ENCODE data around the gene MIB2. TPM values are rescaled to one million over a fixed set of nuclear protein-coding genes. Genes with fewer than 3 reads are reported as not detected.
"Not testable (repeated sequence)": the region's sequence is repeated elsewhere in the genome, so short reads cannot be mapped to it uniquely, and the experiment has no call there.

Gene MIB2
- total and polyA plus RNA-seq, 9 donors = 1.8 to 110 (median 79.5) TPM

DNA sequence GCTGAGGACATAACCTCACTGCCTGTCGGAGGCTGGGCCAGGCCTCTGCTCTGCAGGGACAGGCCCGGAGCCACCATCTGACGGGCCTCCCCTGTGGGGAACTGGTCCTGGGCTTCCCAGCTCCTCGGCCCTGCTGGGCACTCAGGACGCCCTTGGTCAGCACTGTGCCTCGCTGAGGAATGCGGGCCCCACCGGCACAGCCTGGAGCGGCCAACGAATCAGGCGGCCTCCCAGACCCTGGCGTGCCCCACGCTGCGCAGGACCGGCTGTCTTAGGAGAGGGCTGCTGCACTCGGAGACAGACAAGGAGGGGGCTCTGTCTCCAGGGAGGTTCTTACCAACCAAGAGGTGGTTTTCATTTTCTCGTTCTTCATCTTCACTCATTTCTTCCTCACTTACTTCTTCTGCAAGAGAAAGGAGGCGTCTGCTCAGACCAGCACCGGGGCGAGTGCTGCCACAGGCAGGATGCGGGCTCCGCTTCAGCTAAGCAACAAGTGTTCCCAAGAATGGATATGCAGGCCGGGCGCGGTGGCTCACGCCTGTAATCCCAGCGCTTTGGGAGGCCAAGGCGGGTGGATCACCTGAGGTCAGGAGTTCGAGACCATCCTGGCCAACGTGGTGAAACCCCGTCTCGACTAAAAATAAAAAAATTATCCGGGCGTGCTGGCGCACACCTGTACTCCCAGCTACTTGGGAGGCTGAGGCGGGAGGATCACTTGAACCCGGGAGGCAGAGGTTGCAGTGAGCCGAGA is 25.6 kb downstream of the MIB2 start:
- DNase-seq = peak in 1 of 5 donors; percentile 18
- H3K27me3 ChIP-seq; H3K4me1 ChIP-seq (ENCODE audit: insufficient read depth); intact Hi-C loops (cut with DNase I); H3K36me3 ChIP-seq; H3K9me3 ChIP-seq; H3K27ac ChIP-seq; H3K4me3 ChIP-seq: not testable (repeated sequence)
- 91 to 95% (median 92%) methylated on average over 21 to 32 of the region's 38 CpGs for WGBS, 3 donors

DNA sequence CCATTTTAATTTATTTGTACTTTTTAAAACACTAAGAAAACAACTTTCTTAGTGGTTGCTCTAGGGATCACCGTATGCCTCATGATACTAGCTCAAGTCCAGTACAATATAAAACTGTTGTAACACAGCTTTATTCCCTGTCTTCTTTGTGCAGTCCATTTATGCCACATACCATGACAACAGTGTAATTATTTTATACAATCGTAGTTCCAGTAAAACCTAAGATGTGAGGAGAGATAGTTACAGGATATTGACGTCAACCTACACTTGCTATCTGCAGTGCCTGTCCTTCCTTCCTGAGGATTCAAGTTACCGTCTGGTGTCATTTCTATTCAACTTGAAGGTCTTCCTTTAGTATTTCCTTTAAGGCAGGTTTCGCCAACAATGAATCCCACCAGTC is 31.0 kb downstream of the MIB2 start:
- H3K27ac ChIP-seq; H3K27me3 ChIP-seq; H3K36me3 ChIP-seq; intact Hi-C loops (cut with DNase I); H3K4me3 ChIP-seq; H3K4me1 ChIP-seq (ENCODE audit: insufficient read depth); H3K9me3 ChIP-seq; DNase-seq: not testable (repeated sequence)
- 84 to 90% (median 85%) methylated on average over 4 to 5 of the region's 5 CpGs for WGBS, 3 donors

DNA sequence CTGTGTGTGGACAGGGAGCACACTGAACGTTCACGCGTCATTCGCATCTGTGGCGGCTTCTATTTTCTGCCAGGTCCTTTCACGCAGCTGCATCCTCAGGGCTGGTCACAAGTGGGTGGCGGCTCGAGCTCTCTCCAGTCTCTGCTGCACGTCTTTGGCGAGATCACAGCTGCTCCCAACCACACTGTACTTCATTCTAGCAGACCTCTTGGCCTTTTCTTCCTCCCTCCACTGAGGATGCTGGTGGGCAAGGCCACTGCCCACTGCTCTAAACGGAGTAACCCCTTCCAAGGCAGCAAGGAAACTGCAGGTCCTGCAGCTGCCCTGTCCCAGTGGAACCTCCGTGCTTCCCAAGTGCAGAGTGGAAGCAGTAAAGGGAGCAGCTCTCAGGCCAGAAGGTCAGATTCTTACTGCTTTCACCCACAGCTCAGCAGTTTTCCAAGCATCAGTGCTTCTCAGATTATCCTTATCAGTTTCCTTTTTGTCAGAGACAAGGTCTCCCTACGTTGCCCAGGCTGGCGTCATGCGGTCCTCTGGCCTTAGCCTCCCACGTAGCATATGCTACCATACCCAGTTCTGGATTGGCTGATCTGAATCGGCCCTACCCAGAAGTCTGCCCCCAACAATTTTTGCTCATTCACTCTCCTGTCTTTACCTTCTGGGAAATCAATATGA is 32.4 kb downstream of the MIB2 start:
- H3K9me3 ChIP-seq; H3K36me3 ChIP-seq; H3K4me3 ChIP-seq; H3K27ac ChIP-seq; H3K4me1 ChIP-seq (ENCODE audit: insufficient read depth); H3K27me3 ChIP-seq; intact Hi-C loops (cut with DNase I): not testable (repeated sequence)
- 89 to 92% (median 89%) methylated on average over 17 of the region's 17 CpGs for WGBS, 3 donors
- peak in 1 of 5 donors; percentile 18 for DNase-seq

DNA sequence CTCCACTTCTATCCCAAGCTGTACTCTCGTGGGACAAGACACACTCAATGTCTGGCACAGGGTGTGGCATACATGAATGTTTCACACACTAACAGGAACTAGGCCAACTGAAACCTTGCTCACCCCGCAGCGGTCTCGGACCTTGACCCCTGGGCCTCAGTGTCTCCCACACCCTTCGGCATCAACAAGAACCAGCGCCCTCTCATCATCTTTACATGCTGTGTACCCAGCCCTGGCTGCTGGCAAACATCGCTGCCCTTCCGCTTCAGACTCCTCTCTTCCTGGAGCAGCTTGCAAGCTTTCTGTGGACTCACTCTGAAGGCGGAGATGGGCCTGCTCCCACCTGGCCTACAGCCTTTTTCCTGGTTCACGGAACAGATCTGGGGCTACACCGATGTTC is 33.0 kb downstream of the MIB2 start:
- H3K4me3 ChIP-seq; H3K27me3 ChIP-seq; intact Hi-C loops (cut with DNase I); H3K36me3 ChIP-seq; H3K27ac ChIP-seq; H3K9me3 ChIP-seq; H3K4me1 ChIP-seq (ENCODE audit: insufficient read depth): not testable (repeated sequence)
- DNase-seq = peak in 1 of 5 donors; percentile 31
- WGBS, 3 donors = 85 to 89% (median 89%) methylated on average over 11 of the region's 11 CpGs

DNA sequence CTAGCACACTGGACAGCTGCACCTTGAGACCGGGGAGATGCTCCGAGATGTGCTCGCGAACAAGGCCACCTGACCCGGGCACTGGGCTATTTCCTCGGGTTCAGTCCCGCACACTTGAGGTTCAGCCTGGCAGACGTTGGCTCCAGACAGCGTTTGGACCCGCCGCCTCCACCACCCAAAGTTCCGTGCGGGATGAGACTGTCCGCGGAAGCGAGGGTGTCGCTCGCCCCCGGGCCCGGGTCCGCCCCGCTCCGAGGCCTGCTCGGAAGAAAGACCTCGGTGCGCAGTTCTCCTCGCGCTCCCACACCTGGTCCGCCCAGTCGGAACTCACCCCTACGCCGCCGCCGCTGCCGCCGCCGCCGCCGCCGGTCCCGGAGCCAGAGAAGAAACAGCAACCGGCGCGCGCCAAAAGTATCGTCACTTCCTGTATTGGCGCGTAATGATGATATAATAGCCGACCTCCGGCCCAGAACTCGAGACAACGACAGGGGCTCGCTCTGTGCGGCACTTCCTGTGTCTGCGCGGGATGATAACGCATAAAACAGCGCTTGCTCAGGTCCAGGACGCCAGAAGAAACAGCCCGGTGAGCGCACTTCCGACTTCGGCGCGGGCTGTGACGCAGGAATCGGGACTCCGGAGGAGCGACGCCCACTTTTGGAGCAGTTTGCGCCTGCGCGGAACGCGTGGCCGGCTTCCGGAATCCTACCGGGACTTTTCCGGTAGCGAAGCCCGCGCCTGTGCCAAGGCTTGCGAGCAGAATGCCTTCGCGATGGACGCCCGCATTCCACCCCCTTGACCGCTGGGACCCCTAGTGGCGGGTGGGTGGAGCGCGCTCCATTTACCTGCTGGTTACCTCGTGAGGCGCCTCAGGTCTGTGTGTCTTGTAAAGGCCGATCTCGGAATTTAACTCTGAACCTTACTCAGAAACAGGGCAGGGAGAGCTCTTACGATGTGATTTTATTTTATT is 43.6 kb downstream of the MIB2 start, which contains the start of gene CDK11B:
Gene CDK11B (minus strand): TSS at position 422 of the 967 bp plus-strand sequence. CDS start 1,519 bp downstream, outside the sequence.
- peak within 1 kb of the TSS; percentile 74 for H3K4me3 ChIP-seq
- DNase-seq = peak; percentile 93 to 99 (median 95)
- H3K27me3 ChIP-seq; H3K36me3 ChIP-seq; intact Hi-C loops (cut with DNase I); H3K4me1 ChIP-seq (ENCODE audit: insufficient read depth); H3K9me3 ChIP-seq: not testable (repeated sequence)
- TF ChIP-seq EP300 (IDR thresholded peaks at IDR 0.05) (peak; percentile 68), POLR2A (IDR thresholded peaks at IDR 0.05) (peak; percentile 63)
- TF ChIP-seq, protein P1, sequence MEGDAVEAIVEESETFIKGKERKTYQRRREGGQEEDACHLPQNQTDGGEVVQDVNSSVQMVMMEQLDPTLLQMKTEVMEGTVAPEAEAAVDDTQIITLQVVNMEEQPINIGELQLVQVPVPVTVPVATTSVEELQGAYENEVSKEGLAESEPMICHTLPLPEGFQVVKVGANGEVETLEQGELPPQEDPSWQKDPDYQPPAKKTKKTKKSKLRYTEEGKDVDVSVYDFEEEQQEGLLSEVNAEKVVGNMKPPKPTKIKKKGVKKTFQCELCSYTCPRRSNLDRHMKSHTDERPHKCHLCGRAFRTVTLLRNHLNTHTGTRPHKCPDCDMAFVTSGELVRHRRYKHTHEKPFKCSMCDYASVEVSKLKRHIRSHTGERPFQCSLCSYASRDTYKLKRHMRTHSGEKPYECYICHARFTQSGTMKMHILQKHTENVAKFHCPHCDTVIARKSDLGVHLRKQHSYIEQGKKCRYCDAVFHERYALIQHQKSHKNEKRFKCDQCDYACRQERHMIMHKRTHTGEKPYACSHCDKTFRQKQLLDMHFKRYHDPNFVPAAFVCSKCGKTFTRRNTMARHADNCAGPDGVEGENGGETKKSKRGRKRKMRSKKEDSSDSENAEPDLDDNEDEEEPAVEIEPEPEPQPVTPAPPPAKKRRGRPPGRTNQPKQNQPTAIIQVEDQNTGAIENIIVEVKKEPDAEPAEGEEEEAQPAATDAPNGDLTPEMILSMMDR (IDR thresholded peaks at IDR 0.05) = peak in 2 of 3 donors; percentile 37 to 45
- peak within 1 kb of the TSS; percentile 88 to 100 for H3K27ac ChIP-seq
- 0 to 1% (median 0%) methylated on average over 60 to 64 of the region's 96 CpGs for WGBS, 3 donors

DNA sequence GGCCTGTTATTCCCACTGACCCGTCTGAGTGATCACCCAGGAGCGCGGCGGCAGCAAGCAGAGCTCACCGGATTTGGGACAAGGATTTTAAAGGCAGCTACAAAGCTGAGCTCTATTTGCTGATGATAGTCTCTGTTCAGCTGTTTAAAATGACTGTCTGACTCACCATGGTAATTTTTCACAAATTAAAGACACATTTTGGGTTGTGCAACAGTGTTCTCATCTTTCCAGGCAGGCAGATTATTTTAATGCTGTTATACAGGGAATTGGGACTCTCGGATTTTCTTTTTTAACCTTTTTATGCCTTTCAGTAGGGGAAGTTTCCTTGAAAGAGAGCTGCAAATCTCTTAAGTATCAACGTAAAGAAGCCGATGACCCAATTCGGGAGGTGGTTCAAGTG is 47.1 kb downstream of the MIB2 start:
- H3K36me3 ChIP-seq; H3K27ac ChIP-seq; H3K9me3 ChIP-seq; intact Hi-C loops (cut with DNase I); H3K27me3 ChIP-seq; H3K4me1 ChIP-seq (ENCODE audit: insufficient read depth); DNase-seq; H3K4me3 ChIP-seq: not testable (repeated sequence)
- 74 to 82% (median 79%) methylated on average over 7 to 9 of the region's 9 CpGs for WGBS, 3 donors

DNA sequence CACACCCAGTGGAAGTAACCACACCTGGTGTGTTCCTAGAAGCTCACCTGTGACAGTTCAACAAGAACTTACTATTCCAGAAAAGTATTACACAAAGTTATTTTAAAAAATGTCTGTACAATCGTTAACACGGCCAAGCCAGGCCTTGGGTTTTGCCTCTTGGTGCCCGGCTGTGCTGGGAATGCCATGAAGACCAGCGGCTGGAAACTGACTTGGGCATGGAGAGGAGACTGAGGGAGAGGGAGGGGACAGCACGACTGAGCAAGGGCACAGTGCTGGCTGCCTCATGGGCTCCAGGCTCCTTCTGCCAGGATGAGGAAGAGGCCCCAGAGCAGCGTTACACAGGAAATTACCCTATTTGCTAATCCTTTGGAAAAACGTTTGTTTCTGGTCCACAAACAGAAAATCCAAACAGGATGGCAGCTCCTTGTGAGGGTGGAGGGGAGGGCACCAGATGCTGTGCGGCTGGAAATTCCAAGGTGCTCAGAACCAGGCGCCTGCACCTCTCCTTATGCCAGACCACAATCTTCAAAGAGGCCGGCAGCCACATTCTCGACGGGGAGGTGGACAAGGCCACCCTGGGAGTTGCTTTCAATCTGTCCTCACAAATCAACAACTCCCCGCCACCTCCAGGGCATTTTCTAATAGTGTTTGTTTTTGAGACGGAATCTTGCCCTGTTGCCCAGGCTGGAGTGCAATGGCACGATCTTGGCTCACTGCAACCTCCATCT is 47.7 kb downstream of the MIB2 start:
- H3K4me1 ChIP-seq (ENCODE audit: insufficient read depth); H3K36me3 ChIP-seq; intact Hi-C loops (cut with DNase I); H3K4me3 ChIP-seq; H3K27ac ChIP-seq; H3K27me3 ChIP-seq; H3K9me3 ChIP-seq: not testable (repeated sequence)
- 67 to 77% (median 72%) methylated on average over 15 of the region's 15 CpGs for WGBS, 3 donors
- peak in 2 of 5 donors; percentile 20 to 23 for DNase-seq

DNA sequence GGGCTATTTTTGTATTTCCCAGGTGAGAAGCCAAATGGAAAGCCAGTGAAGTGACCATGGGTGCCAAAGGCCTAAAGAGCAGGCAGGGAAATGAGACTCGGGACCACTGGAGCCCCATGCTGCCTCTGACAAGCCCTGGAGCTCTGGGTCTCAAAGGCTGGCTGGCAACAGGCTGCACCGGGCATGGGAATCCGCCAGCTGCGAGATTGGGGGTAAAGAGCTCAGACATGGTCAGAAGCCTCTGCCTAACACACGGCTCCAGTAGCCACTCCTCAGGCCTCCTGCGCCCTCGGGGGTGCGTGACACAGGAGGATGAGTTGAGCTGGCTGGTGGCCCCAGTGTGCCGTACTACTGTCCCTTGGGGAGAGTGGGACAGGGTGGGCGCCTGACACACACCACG is 49.0 kb downstream of the MIB2 start:
- WGBS, 3 donors = 72 to 78% (median 73%) methylated on average over 4 to 7 of the region's 11 CpGs
- intact Hi-C loops (cut with DNase I); H3K27ac ChIP-seq; H3K9me3 ChIP-seq; H3K4me3 ChIP-seq; H3K27me3 ChIP-seq; H3K4me1 ChIP-seq (ENCODE audit: insufficient read depth); H3K36me3 ChIP-seq: not testable (repeated sequence)
- peak in 1 of 5 donors; percentile 13 for DNase-seq

Data from ovary (tissue), 9 donors.